ENCODE results near the gene CACNA1E.

The CACNA1E gene

DNA sequence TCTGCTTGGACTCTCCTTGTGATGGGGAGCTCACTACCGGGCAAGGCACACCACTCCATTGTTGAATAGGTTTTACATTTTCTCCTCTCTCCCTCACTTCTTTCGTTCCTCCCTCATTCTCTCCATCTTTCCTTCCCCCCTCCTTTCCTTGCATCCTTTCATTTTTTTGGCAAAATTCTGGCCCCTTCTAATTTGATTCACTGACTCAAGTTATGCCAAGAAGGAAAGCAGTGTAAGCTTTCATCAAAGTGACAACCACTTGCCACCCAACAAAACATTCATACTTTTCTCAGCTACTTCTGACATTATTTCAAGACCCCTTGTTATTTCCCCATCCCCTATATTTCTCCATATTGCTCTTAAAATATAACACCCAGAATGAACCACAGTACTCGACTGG, 68.4 kb downstream of the CACNA1E start:
- Histone ChIP-seq H3K27ac (ENCODE audit: low read length) (no peak overlapping the region), H3K36me3 (ENCODE audit: control insufficient read depth in 1 of 2, insufficient read depth in 2 of 2, low read length in 2 of 2) (no peaks in the 10 kb centered on the region), H3K4me1 (ENCODE audit: control insufficient read depth in 1 of 2, insufficient read depth in 2 of 2, low read length in 2 of 2) (peaks cover 0 to 14% of the 10 kb centered on the region in 2 donors), H3K4me3 (ENCODE audit: low read depth in 1 of 2, low read length in 2 of 2) (no peak overlapping the region), H3K27me3 (ENCODE audit: low read depth, low read length) (no peaks in the 10 kb centered on the region), H3K9me3 (ENCODE audit: control insufficient read depth in 1 of 2, low read length in 2 of 2) (no peaks in the 10 kb centered on the region)

DNA sequence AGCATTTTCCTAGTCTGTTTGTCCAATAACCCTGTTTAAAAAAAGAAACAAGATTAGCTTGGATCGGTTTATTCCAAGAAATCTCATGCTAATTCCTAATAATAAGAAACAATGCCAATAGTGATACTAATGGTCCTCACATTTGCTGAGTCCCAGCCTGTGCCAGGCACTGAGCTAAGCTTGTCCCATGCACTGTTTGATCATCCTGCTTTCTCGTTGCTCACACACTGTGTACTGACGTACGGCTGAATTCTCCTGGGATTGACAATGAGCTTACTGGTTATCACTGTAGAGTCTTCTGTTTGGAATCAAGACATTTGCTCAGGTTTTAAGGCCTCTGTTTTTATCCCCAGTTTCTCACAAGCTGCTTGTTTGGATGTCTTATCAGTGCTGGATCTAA, 71.1 kb downstream of the CACNA1E start:
- Histone ChIP-seq H3K4me1 (ENCODE audit: control insufficient read depth in 1 of 2, insufficient read depth in 2 of 2, low read length in 2 of 2) (peaks cover 0 to 14% of the 10 kb centered on the region in 2 donors), H3K9me3 (ENCODE audit: control insufficient read depth in 1 of 2, low read length in 2 of 2) (no peaks in the 10 kb centered on the region), H3K27me3 (ENCODE audit: low read depth, low read length) (no peaks in the 10 kb centered on the region), H3K4me3 (ENCODE audit: low read depth in 1 of 2, low read length in 2 of 2) (no peak overlapping the region), H3K36me3 (ENCODE audit: control insufficient read depth in 1 of 2, insufficient read depth in 2 of 2, low read length in 2 of 2) (no peaks in the 10 kb centered on the region), H3K27ac (ENCODE audit: low read length) (no peak overlapping the region)

DNA sequence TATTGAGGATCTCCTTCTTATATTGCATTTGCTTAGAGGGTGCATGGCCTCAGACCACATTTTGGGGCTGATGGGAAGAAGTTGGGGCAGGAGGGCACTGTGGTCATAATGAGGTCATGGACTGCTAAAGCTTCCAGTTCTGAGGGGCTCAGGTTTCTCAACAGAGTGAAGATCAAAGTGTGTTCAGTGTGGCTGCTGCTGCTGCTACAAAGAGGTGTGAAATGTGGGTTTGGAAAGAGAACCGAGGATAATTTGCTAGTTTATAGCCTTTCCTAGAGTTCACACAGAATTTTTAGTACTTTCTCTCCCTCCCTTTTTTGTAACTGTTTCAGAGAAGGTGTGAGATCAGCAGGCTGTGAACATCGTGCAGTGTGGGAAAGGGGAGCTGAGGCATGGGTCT, 73.3 kb downstream of the CACNA1E start:
- H3K4me3 ChIP-seq (ENCODE audit: low read depth in 1 of 2, low read length in 2 of 2) = no peak overlapping the region

DNA sequence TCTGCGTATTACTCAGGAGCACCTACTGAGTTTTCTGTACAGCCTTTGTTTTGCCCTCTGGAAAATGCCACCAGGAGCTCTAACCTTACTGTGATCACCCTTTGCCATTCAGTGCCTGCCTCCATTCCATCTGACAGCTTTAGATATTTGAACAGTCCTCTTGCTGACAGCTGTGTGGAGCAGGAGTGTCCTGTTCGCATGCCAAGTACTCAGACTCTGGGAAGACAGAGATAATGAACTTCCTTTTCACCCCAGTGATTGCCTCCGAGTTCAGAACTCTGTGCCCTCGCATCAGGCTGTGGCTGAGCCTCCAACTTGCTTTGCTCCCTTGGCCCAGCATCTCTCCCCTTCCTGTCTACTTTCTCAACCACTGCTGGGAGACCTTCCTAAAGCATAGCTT, 74.0 kb downstream of the CACNA1E start:
- no peak overlapping the region for H3K4me3 ChIP-seq (ENCODE audit: low read depth in 1 of 2, low read length in 2 of 2)
- H3K36me3 ChIP-seq (ENCODE audit: control insufficient read depth in 1 of 2, insufficient read depth in 2 of 2, low read length in 2 of 2) = no peaks in the 10 kb centered on the region
- H3K27ac ChIP-seq (ENCODE audit: low read length) = no peak overlapping the region
- no peaks in the 10 kb centered on the region for H3K4me1 ChIP-seq (ENCODE audit: control insufficient read depth in 1 of 2, insufficient read depth in 2 of 2, low read length in 2 of 2)
- no peaks in the 10 kb centered on the region for H3K27me3 ChIP-seq (ENCODE audit: low read depth, low read length)
- no peaks in the 10 kb centered on the region for H3K9me3 ChIP-seq (ENCODE audit: control insufficient read depth in 1 of 2, low read length in 2 of 2)

More for the DNA sequence above, 73.3 kb downstream of the CACNA1E start:
- Histone ChIP-seq H3K9me3 (ENCODE audit: control insufficient read depth in 1 of 2, low read length in 2 of 2) (no peaks in the 10 kb centered on the region), H3K4me1 (ENCODE audit: control insufficient read depth in 1 of 2, insufficient read depth in 2 of 2, low read length in 2 of 2) (peaks cover 0 to under 1% of the 10 kb centered on the region in 2 donors), H3K36me3 (ENCODE audit: control insufficient read depth in 1 of 2, insufficient read depth in 2 of 2, low read length in 2 of 2) (no peaks in the 10 kb centered on the region), H3K27ac (ENCODE audit: low read length) (no peak overlapping the region), H3K27me3 (ENCODE audit: low read depth, low read length) (no peaks in the 10 kb centered on the region)

DNA sequence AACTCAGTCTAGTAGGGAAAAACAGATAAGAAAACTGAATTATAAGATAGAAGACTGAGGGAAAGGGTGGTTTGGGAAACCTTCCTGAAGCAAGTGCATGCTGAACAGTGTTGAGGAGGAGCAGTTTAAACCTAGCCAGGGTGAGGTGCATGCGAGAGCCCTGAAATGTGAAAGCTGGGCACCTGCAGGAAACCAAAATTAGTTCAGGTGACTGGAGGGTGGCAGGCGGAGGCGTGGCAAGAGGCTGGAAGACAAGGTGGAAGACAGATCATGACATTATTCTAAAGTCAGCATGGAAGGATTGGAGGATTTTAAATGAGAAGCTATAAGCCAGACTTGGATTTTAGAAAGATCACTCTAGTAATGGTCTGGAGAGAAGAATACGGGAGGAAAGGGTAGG, 75.1 kb downstream of the CACNA1E start:
- Histone ChIP-seq H3K4me1 (ENCODE audit: control insufficient read depth in 1 of 2, insufficient read depth in 2 of 2, low read length in 2 of 2) (no peaks in the 10 kb centered on the region), H3K36me3 (ENCODE audit: control insufficient read depth in 1 of 2, insufficient read depth in 2 of 2, low read length in 2 of 2) (no peaks in the 10 kb centered on the region)

DNA sequence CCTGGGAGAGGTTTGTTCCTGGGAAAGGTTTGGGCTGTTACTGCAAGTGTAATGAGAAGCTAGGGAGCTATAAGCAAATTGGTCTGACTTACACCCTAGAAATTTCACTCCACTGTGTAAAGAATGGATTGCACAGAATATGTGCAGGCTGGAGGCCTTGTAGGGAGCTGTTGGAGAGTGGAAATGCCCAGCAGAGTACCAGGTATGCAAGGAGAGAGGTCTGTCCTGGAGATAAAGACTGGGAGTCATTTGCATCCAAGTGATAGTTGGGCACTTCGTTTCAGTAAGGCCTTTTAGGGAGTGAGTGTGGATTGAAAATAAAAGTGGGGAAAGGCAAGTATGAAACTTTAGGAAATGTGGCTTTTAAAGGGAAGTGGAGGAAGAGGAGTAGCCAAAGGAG, 75.8 kb downstream of the CACNA1E start:
- Histone ChIP-seq H3K4me3 (ENCODE audit: low read depth in 1 of 2, low read length in 2 of 2) (no peak overlapping the region), H3K4me1 (ENCODE audit: control insufficient read depth in 1 of 2, insufficient read depth in 2 of 2, low read length in 2 of 2) (no peaks in the 10 kb centered on the region), H3K27me3 (ENCODE audit: low read depth, low read length) (no peaks in the 10 kb centered on the region), H3K36me3 (ENCODE audit: control insufficient read depth in 1 of 2, insufficient read depth in 2 of 2, low read length in 2 of 2) (no peaks in the 10 kb centered on the region), H3K27ac (ENCODE audit: low read length) (no peak overlapping the region), H3K9me3 (ENCODE audit: control insufficient read depth in 1 of 2, low read length in 2 of 2) (no peaks in the 10 kb centered on the region)

More for the DNA sequence above, 75.1 kb downstream of the CACNA1E start:
- Histone ChIP-seq H3K27me3 (ENCODE audit: low read depth, low read length) (no peaks in the 10 kb centered on the region), H3K27ac (ENCODE audit: low read length) (no peak overlapping the region), H3K9me3 (ENCODE audit: control insufficient read depth in 1 of 2, low read length in 2 of 2) (no peaks in the 10 kb centered on the region), H3K4me3 (ENCODE audit: low read depth in 1 of 2, low read length in 2 of 2) (no peak overlapping the region)

DNA sequence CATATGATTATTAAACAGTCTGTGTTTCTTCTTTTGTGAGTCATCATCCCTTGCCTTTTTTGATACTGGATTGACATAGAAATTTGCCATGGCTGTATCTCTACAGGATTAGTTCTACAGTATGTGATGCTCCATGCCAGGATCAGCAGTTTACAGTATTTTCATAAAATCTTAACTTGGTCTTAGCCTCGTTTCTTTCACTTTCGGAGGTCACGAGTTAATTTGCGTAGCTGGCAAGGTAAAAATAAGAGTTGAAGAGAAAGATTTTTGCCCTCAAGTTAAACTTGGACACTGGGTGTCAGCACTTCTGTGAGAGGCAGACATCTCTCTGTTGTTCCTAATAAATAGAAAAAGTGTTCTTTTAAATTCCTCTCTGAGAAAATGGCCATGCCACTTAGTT, 79.1 kb downstream of the CACNA1E start:
- Histone ChIP-seq H3K36me3 (ENCODE audit: control insufficient read depth in 1 of 2, insufficient read depth in 2 of 2, low read length in 2 of 2) (no peaks in the 10 kb centered on the region), H3K9me3 (ENCODE audit: control insufficient read depth in 1 of 2, low read length in 2 of 2) (no peaks in the 10 kb centered on the region), H3K4me1 (ENCODE audit: control insufficient read depth in 1 of 2, insufficient read depth in 2 of 2, low read length in 2 of 2) (no peaks in the 10 kb centered on the region), H3K4me3 (ENCODE audit: low read depth in 1 of 2, low read length in 2 of 2) (no peak overlapping the region), H3K27me3 (ENCODE audit: low read depth, low read length) (no peaks in the 10 kb centered on the region), H3K27ac (ENCODE audit: low read length) (no peak overlapping the region)

DNA sequence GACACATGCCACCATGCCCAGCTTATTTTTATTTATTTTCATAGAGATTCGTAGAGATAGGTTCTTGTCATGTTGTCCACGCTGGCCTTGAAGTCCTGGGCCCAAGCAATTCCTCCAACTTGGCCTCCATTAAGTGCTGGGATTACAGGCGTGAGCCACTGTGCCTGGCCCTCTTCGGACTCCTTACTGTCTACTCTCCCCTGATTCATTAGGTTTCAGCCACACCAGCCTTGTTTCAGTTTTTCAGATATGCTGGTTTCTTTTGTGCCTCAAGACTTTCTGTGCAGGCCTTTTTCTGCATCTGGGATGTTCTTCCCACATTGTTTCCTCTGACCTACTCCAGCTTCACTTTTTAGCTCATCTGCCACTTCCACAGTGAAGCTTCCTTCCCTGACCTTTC, 85.4 kb downstream of the CACNA1E start:
- Histone ChIP-seq H3K36me3 (ENCODE audit: control insufficient read depth in 1 of 2, insufficient read depth in 2 of 2, low read length in 2 of 2) (no peaks in the 10 kb centered on the region), H3K4me1 (ENCODE audit: control insufficient read depth in 1 of 2, insufficient read depth in 2 of 2, low read length in 2 of 2) (no peaks in the 10 kb centered on the region), H3K4me3 (ENCODE audit: low read depth in 1 of 2, low read length in 2 of 2) (no peak overlapping the region), H3K27ac (ENCODE audit: low read length) (no peak overlapping the region), H3K27me3 (ENCODE audit: low read depth, low read length) (no peaks in the 10 kb centered on the region), H3K9me3 (ENCODE audit: control insufficient read depth in 1 of 2, low read length in 2 of 2) (no peaks in the 10 kb centered on the region)

DNA sequence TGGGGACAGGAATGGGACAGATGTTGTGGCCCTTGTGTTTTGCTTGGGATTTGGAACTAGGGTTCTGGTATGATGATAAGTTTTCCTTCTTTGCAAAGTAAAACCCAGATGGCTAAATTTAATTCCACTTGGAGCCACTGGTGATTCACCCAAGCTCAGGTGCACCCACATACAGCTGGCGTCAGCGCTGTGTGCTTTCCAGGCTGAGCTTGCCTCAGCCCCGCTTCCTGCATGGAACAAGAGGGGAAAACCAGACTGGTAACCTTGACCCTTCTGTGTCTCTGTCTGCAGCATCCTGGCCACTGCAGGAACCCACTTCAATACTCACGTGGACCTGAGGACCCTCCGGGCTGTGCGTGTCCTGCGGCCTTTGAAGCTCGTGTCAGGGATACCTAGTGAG, 94.2 kb downstream of the CACNA1E start:
- Histone ChIP-seq H3K4me1 (ENCODE audit: control insufficient read depth in 1 of 2, insufficient read depth in 2 of 2, low read length in 2 of 2) (no peaks in the 10 kb centered on the region), H3K9me3 (ENCODE audit: control insufficient read depth in 1 of 2, low read length in 2 of 2) (no peaks in the 10 kb centered on the region), H3K36me3 (ENCODE audit: control insufficient read depth in 1 of 2, insufficient read depth in 2 of 2, low read length in 2 of 2) (no peaks in the 10 kb centered on the region), H3K27ac (ENCODE audit: low read length) (no peak overlapping the region), H3K27me3 (ENCODE audit: low read depth, low read length) (no peaks in the 10 kb centered on the region), H3K4me3 (ENCODE audit: low read depth in 1 of 2, low read length in 2 of 2) (no peak overlapping the region)

DNA sequence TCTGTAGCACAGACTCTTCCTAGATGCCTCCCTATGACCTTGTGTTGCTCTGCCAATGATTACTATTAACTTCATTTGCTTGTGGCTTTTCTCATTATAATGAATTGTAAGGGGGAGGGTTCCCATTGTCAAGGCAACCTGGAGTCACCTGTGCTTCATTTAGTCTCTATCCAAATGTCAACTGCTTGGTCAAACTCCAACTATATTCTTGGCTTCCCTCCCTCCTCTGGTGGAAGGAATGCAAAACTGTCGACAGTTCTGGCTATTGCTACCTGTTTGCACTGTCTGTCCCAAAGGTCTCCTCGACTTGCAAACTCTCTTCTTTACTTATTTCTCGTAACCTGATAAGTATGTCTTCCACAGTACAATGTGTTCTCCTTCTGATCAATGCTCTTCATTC, 100.3 kb downstream of the CACNA1E start:
- Histone ChIP-seq H3K9me3 (ENCODE audit: control insufficient read depth in 1 of 2, low read length in 2 of 2) (no peaks in the 10 kb centered on the region), H3K27ac (ENCODE audit: low read length) (no peak overlapping the region), H3K4me3 (ENCODE audit: low read depth in 1 of 2, low read length in 2 of 2) (no peak overlapping the region), H3K27me3 (ENCODE audit: low read depth, low read length) (no peaks in the 10 kb centered on the region), H3K36me3 (ENCODE audit: control insufficient read depth in 1 of 2, insufficient read depth in 2 of 2, low read length in 2 of 2) (no peaks in the 10 kb centered on the region), H3K4me1 (ENCODE audit: control insufficient read depth in 1 of 2, insufficient read depth in 2 of 2, low read length in 2 of 2) (no peaks in the 10 kb centered on the region)

DNA sequence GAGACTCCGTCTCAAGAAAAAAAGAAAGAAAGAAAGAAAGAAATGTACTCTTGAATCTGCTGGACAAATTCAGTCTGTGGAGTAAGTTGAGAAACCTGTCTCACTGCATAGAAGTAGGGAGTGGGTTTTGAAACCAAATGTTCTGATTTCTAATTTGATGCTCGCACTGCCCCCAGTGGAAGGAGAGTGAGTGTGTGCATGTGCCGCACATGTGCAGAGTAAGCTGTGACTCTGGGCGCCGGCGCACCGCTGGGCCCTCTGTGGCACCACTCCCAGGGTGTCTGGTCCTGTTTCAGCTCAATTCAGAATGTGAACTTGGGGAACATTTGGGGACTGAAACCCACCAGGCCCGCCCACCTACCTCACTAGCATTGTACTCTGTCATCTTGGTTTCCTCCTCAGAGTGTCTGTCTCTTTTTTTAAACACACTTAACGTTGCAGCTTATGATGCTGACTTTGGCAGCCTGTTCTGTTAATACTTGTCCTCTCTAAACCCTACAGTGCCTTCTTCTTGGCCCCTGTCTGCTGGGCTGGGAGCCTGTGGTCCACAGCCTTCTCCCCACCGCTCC, 104.6 kb downstream of the CACNA1E start:
- no peaks in the 10 kb centered on the region for H3K36me3 ChIP-seq (ENCODE audit: control insufficient read depth in 1 of 2, insufficient read depth in 2 of 2, low read length in 2 of 2)
- no peak overlapping the region for H3K27ac ChIP-seq (ENCODE audit: low read length)
- H3K4me1 ChIP-seq (ENCODE audit: control insufficient read depth in 1 of 2, insufficient read depth in 2 of 2, low read length in 2 of 2) = no peaks in the 10 kb centered on the region
- H3K27me3 ChIP-seq (ENCODE audit: low read depth, low read length) = no peaks in the 10 kb centered on the region
- no peak overlapping the region for H3K4me3 ChIP-seq (ENCODE audit: low read depth in 1 of 2, low read length in 2 of 2)
- H3K9me3 ChIP-seq (ENCODE audit: control insufficient read depth in 1 of 2, low read length in 2 of 2) = no peaks in the 10 kb centered on the region

DNA sequence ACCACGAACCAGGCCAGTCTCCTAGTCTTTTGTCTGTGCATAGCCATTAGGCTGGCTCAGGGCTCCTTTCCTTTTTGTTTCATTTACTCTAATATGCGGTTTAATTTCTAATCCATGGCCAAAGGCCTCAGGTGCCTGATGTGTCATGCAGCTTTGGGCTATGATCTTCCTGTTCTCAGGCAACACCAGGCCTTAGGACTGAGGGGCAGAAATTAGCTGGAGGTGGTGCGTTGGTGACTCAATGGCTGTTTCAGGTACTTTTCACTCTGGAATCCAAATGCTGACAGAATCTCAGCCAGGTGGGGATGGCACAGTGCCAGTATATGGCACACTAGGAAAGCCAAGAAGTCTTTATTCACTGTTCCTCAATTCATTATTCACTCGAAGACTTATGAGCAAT, 105.3 kb downstream of the CACNA1E start:
- Histone ChIP-seq H3K27me3 (ENCODE audit: low read depth, low read length) (no peaks in the 10 kb centered on the region), H3K4me1 (ENCODE audit: control insufficient read depth in 1 of 2, insufficient read depth in 2 of 2, low read length in 2 of 2) (no peaks in the 10 kb centered on the region), H3K36me3 (ENCODE audit: control insufficient read depth in 1 of 2, insufficient read depth in 2 of 2, low read length in 2 of 2) (no peaks in the 10 kb centered on the region), H3K9me3 (ENCODE audit: control insufficient read depth in 1 of 2, low read length in 2 of 2) (no peaks in the 10 kb centered on the region), H3K4me3 (ENCODE audit: low read depth in 1 of 2, low read length in 2 of 2) (no peak overlapping the region), H3K27ac (ENCODE audit: low read length) (no peak overlapping the region)

Data from muscle layer of duodenum (tissue), 2 donors.